Endothelial cell of umbilical vein (primary cell): ENCODE results near the gene CACNA1C.

Source experiments
- CTCF ChIP-seq, 2 donors: IDR thresholded peaks; 1 replicate in 1 of 2; 2 replicates in 1 of 2; pipeline ENCODE4 v1.5.1; 2011; ENCODE audit warnings: low read length in 2 of 2, mild to moderate bottlenecking in 2 of 2, moderate library complexity in 2 of 2, control low read depth in 1 of 2, inconsistent platforms in 1 of 2, low read depth in 1 of 2; ENCODE audit not compliant: insufficient read depth in 1 of 2; ENCODE audit errors: extremely low read depth in 1 of 2
- MYC ChIP-seq: IDR thresholded peaks from one replicate; pipeline ENCODE4 v1.6.1; 2011; ENCODE audit warnings: mild to moderate bottlenecking, low read depth, low read length
- POLR2A ChIP-seq: IDR thresholded peaks from 2 replicates; pipeline ENCODE4 v1.6.1; 2012; ENCODE audit warnings: low read depth, mild to moderate bottlenecking, control low read depth, low read length
- POLR2AphosphoS5 ChIP-seq: IDR thresholded peaks from 2 replicates; pipeline ENCODE4 v1.6.1; 2012; ENCODE audit warnings: low read depth, mild to moderate bottlenecking, control low read depth, low read length, moderate library complexity; ENCODE audit not compliant: insufficient read depth
- TF ChIP-seq, protein P1 (sequence below): IDR thresholded peaks from 2 replicates; pipeline ENCODE4 v1.6.1; 2011; ENCODE audit not compliant: insufficient read depth, insufficient read length

DNA sequence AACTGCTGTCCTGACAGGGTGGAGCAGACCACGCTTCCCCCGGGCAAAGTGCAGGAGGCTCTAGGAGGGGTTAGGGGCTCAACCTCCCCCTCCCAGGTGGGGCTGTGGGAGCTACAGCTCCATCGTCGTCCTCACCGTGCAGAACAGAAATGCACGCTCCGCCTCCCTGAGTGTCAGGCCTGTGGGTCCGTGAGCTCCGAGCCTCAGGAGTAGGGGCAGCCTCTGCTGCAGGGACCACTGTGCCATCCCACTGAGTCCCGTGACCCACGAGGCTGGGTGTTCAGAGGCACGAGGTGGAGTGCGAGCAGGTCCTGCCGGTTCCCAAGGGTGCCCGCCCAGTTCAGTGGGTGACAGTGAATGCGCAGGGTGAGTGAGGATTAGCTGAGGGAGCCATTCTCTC, 48.6 kb downstream of the CACNA1C start:
- no peak for TF ChIP-seq CTCF (IDR thresholded peaks at IDR 0.05; ENCODE audit: extremely low read depth in 1 of 2, insufficient read depth in 1 of 2, low read depth in 1 of 2, low read length in 2 of 2)
- no peak for TF ChIP-seq POLR2A
- TF ChIP-seq, protein P1, sequence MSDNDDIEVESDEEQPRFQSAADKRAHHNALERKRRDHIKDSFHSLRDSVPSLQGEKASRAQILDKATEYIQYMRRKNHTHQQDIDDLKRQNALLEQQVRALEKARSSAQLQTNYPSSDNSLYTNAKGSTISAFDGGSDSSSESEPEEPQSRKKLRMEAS = no peak
- TF ChIP-seq POLR2AphosphoS5 = no peak
- TF ChIP-seq MYC = no peak
